NCI-H526 treated with DMSO at 0.1 percent for 48 hours (cell line): ENCODE data around the gene KHDRBS2.
A peak's percentile ranks its signal among the peaks of the same experiment; 100 is the strongest.

ENCODE experiments used
- DNase-seq: peaks from one replicate; lab custom pipeline; 2025; lab: John Stamatoyannopoulos, UW

The KHDRBS2 gene

GRCh38 chr6:62035952-62036351 is 250.1 kb downstream of the KHDRBS2 start:
- DNase-seq, result no peak

- no peak for DNase-seq
Measured at GRCh38 chr6:62013719-62014118, 272.3 kb downstream of the KHDRBS2 start.

GRCh38 chr6:62009445-62009844 is 276.6 kb downstream of the KHDRBS2 start:
- no peak for DNase-seq

GRCh38 chr6:61989616-61990015 is 296.4 kb downstream of the KHDRBS2 start:
- DNase-seq, result no peak

GRCh38 chr6:61980622-61981021 is 305.4 kb downstream of the KHDRBS2 start:
- DNase-seq, result no peak

GRCh38 chr6:61977947-61978346 is 308.1 kb downstream of the KHDRBS2 start:
- DNase-seq, result no peak

GRCh38 chr6:61977099-61977498 is 308.9 kb downstream of the KHDRBS2 start:
- no peak for DNase-seq

- no peak for DNase-seq
Measured at GRCh38 chr6:61959196-61959595, 326.8 kb downstream of the KHDRBS2 start.

- no peak for DNase-seq
Measured at GRCh38 chr6:61953851-61954250, 332.2 kb downstream of the KHDRBS2 start.

- DNase-seq, result no peak
Measured at GRCh38 chr6:61951586-61951985, 334.4 kb downstream of the KHDRBS2 start.

GRCh38 chr6:61950811-61951210 is 335.2 kb downstream of the KHDRBS2 start:
- DNase-seq, result no peak

- no peak for DNase-seq
Measured at GRCh38 chr6:61949971-61950370, 336.1 kb downstream of the KHDRBS2 start.

- DNase-seq, result no peak
Measured at GRCh38 chr6:61949161-61949560, 336.9 kb downstream of the KHDRBS2 start.

GRCh38 chr6:61947311-61947947 is 338.6 kb downstream of the KHDRBS2 start:
- DNase-seq, result no peak

- no peak for DNase-seq
Measured at GRCh38 chr6:61940919-61941318, 345.1 kb downstream of the KHDRBS2 start.

GRCh38 chr6:61935242-61935846 is 350.7 kb downstream of the KHDRBS2 start:
- DNase-seq, result no peak

GRCh38 chr6:61909486-61909885 is 376.5 kb downstream of the KHDRBS2 start:
- no peak for DNase-seq

GRCh38 chr6:61901748-61902147 is 384.3 kb downstream of the KHDRBS2 start:
- peak; percentile 7 for DNase-seq

GRCh38 chr6:61894536-61894935 is 391.5 kb downstream of the KHDRBS2 start:
- no peak for DNase-seq

GRCh38 chr6:61887423-61887822 is 398.6 kb downstream of the KHDRBS2 start:
- DNase-seq, result no peak

GRCh38 chr6:61886608-61887259 is 399.3 kb downstream of the KHDRBS2 start:
- DNase-seq, result no peak

GRCh38 chr6:61869632-61870400 is 416.2 kb downstream of the KHDRBS2 start:
- no peak for DNase-seq
